Colonic mucosa (tissue), 4 donors: ENCODE results near the gene E2F3. TPM values are rescaled to one million over a fixed set of nuclear protein-coding genes. Genes with fewer than 3 reads are reported as not detected.
"Not testable (repeated sequence)": the region's sequence is repeated elsewhere in the genome, so short reads cannot be mapped to it uniquely, and the experiment has no call there.

Source experiments
- DNase-seq: peaks from one replicate; pipeline ENCODE4 v3.0.0-alpha.2; 2020
- H3K27ac ChIP-seq: fragments of 200-600 bp; one replicate; pipeline ENCODE4 v1.8.0; 2021
- H3K27me3 ChIP-seq: fragments of 200-600 bp; one replicate; pipeline ENCODE4 v1.8.0; 2021
- H3K36me3 ChIP-seq: fragments of 200-600 bp; one replicate; pipeline ENCODE4 v1.8.0; 2021
- H3K4me1 ChIP-seq: fragments of 200-600 bp; one replicate; pipeline ENCODE4 v1.8.0; 2021; ENCODE audit warnings: mild to moderate bottlenecking
- H3K4me3 ChIP-seq: fragments of 200-600 bp; one replicate; pipeline ENCODE4 v1.8.0; 2021
- H3K9ac ChIP-seq, 2 donors: one replicate each; pipeline ENCODE4 v1.7.0; 2013; ENCODE audit warnings: control low read depth in 2 of 2, low read depth in 2 of 2, low read length in 2 of 2
- H3K9me3 ChIP-seq: fragments of 200-600 bp; one replicate; pipeline ENCODE4 v1.8.0; 2021
- CTCF ChIP-seq: fragments of 200-600 bp; IDR thresholded peaks from one replicate; pipeline ENCODE4 v1.8.0; 2022; ENCODE audit warnings: antibody characterized with exemption, mild to moderate bottlenecking
- intact Hi-C: fragments of 100-400 bp; cut with DNase I; formaldehyde crosslinking; loops from one replicate; pipeline ENCODE4 v1.14.1; 2022
- total RNA-seq, 2 donors: library from RNA; stranded (reverse); fragmentation: NEBNext Ultra II Directional in 1 of 2; extraction: Animal tissue kit (Norgen Biotek cat#: 25700) in 1 of 2; gene quantifications; one replicate each; pipeline ENCODE4 v1.2.1, GENCODE V29; 2021
- donor health status: healthy.
- donor health status: DM: no; HTN: no; CAD: no.
- donor health status: DM: no; HTN: no; CAD: no.

Gene E2F3
- total RNA-seq, 2 donors from 2014 or later: 10.0 to 11.2 TPM

GRCh38 chr6:20497216-20498040, 95.7 kb downstream of the E2F3 start:
- H3K36me3 ChIP-seq: no peaks in the 10 kb centered on the region
- no peaks in the 10 kb centered on the region for H3K9me3 ChIP-seq
- H3K27ac ChIP-seq: no peak overlapping the region
- no peaks in the 10 kb centered on the region for H3K4me1 ChIP-seq
- no peak for TF ChIP-seq CTCF
- no peaks in the 10 kb centered on the region for H3K27me3 ChIP-seq
- no peak overlapping the region for H3K9ac ChIP-seq
- DNase-seq: no peak
- H3K4me3 ChIP-seq: no peak overlapping the region
- intact Hi-C loops: no loop called here

GRCh38 chr6:20498041-20498385, 96.3 kb downstream of the E2F3 start:
- Histone ChIP-seq H3K36me3 (no peaks in the 10 kb centered on the region), H3K4me3 (no peak overlapping the region), H3K4me1 (no peaks in the 10 kb centered on the region)

GRCh38 chr6:20509212-20509611, 107.5 kb downstream of the E2F3 start:
- Histone ChIP-seq H3K27me3 (no peaks in the 10 kb centered on the region), H3K4me1 (no peaks in the 10 kb centered on the region), H3K36me3 (no peaks in the 10 kb centered on the region), H3K9me3 (no peaks in the 10 kb centered on the region), H3K4me3 (no peak overlapping the region), H3K9ac (no peak overlapping the region), H3K27ac (no peak overlapping the region)
- no peak for DNase-seq
- intact Hi-C loops: no loop called here
- no peak for TF ChIP-seq CTCF

More at GRCh38 chr6:20498041-20498385, 96.3 kb downstream of the E2F3 start:
- no peak for DNase-seq
- Histone ChIP-seq H3K27me3 (no peaks in the 10 kb centered on the region), H3K9ac (no peak overlapping the region), H3K9me3 (no peaks in the 10 kb centered on the region), H3K27ac (no peak overlapping the region)
- intact Hi-C loops: no loop called here
- TF ChIP-seq CTCF: no peak

GRCh38 chr6:20511852-20512251, 110.2 kb downstream of the E2F3 start:
- Histone ChIP-seq H3K9ac (no peak overlapping the region), H3K36me3 (no peaks in the 10 kb centered on the region), H3K9me3 (no peaks in the 10 kb centered on the region), H3K27me3 (no peaks in the 10 kb centered on the region), H3K4me1 (no peaks in the 10 kb centered on the region), H3K27ac (no peak overlapping the region), H3K4me3 (no peak overlapping the region)
- intact Hi-C loops: no loop called here
- no peak for TF ChIP-seq CTCF
- no peak for DNase-seq

- H3K27ac ChIP-seq, H3K27me3 ChIP-seq, H3K36me3 ChIP-seq, DNase-seq, H3K9me3 ChIP-seq, H3K4me3 ChIP-seq, H3K9ac ChIP-seq, H3K4me1 ChIP-seq: not testable (repeated sequence)
- intact Hi-C loops: loop anchor here (5.0 kb wide), 2 partner anchors 118 to 433 kb away; no protein-coding TSS in a partner anchor
Observed at GRCh38 chr6:20525208-20525607, 123.5 kb downstream of the E2F3 start.

GRCh38 chr6:20529086-20529448, 127.4 kb downstream of the E2F3 start:
- H3K4me1 ChIP-seq, H3K9ac ChIP-seq, H3K36me3 ChIP-seq, H3K9me3 ChIP-seq, H3K27me3 ChIP-seq, H3K4me3 ChIP-seq, H3K27ac ChIP-seq, DNase-seq: not testable (repeated sequence)
- intact Hi-C loops: loop anchor here (2.0 to 5.0 kb wide), 3 partner anchors 122 to 437 kb away; no protein-coding TSS in a partner anchor
- TF ChIP-seq CTCF: peak; percentile 52
